Body of pancreas (tissue), 4 donors: ENCODE data around the gene REM2.

Experiments used
- CTCF ChIP-seq, 7 experiments: fragments of 450-650 bp in 4 of 7; fragments of 200-600 bp in 3 of 7; sonication (generic) in 3 of 7; IDR thresholded peaks; one replicate each; pipeline ENCODE4 v1.5.1; 2016 to 2019; ENCODE audit warnings: antibody characterized with exemption in 7 of 7
- POLR2A ChIP-seq, 3 donors: fragments of 450-650 bp; IDR thresholded peaks; one replicate each; pipeline ENCODE4 v1.6.1; 2016; ENCODE audit warnings: antibody characterized with exemption in 3 of 3, mild to moderate bottlenecking in 2 of 3

- TF ChIP-seq CTCF (IDR thresholded peaks at IDR 0.05) (peak in 2 of 7 experiments; percentile 1 to 6), POLR2A (IDR thresholded peaks at IDR 0.05) (peak; percentile 61 to 87 (median 86))
Observed at GRCh38 chr14:22871224-22872032, 11.6 kb upstream of the REM2 start, which contains the start of gene LRP10.
